Measurements from ENCODE around the gene MARK4.

MARK4 gene

GRCh38 chr19:45211751-45212381, 39.2 kb upstream of the MARK4 start:
- TF ChIP-seq MAX (IDR thresholded peaks at IDR 0.05) (no peak), TCF12 (IDR thresholded peaks at IDR 0.05; ENCODE audit: low read depth) (no peak), EGR1 (IDR thresholded peaks at IDR 0.05) (no peak), TAF1 (IDR thresholded peaks at IDR 0.05; ENCODE audit: low read depth) (no peak), YY1 (IDR thresholded peaks at IDR 0.05; ENCODE audit: low read depth) (no peak), NFIC (IDR thresholded peaks at IDR 0.05) (no peak), USF1 (IDR thresholded peaks at IDR 0.05) (no peak), RAD21 (IDR thresholded peaks at IDR 0.05; ENCODE audit: low read depth) (no peak), EP300 (IDR thresholded peaks at IDR 0.05; ENCODE audit: borderline replicate concordance) (no peak)

GRCh38 chr19:45213031-45213430, 38.0 kb upstream of the MARK4 start:
- TF ChIP-seq TAF1 (IDR thresholded peaks at IDR 0.05; ENCODE audit: low read depth) (no peak), CREB1 (IDR thresholded peaks at IDR 0.05; ENCODE audit: low read depth) (no peak), YY1 (IDR thresholded peaks at IDR 0.05; ENCODE audit: low read depth) (no peak)

GRCh38 chr19:45215391-45216191, 35.5 kb upstream of the MARK4 start:
- TF ChIP-seq REST (IDR thresholded peaks at IDR 0.05; ENCODE audit: low read depth) (no peak), NFIC (IDR thresholded peaks at IDR 0.05) (peak; percentile 68), TEAD4 (IDR thresholded peaks at IDR 0.05) (0 out of 2 replicates have a peak, but pooled peaks have one; percentile 33), MAX (IDR thresholded peaks at IDR 0.05) (peak; percentile 59)

GRCh38 chr19:45216667-45217066, 34.4 kb upstream of the MARK4 start:
- TF ChIP-seq FOXM1 (IDR thresholded peaks at IDR 0.05; ENCODE audit: borderline replicate concordance, low read depth): no peak
- TF ChIP-seq TEAD4 (IDR thresholded peaks at IDR 0.05): no peak
- no peak for TF ChIP-seq USF1 (IDR thresholded peaks at IDR 0.05)

- no peak for TF ChIP-seq ZBTB7A (IDR thresholded peaks at IDR 0.05; ENCODE audit: low read depth)
- no peak for TF ChIP-seq CREB1 (IDR thresholded peaks at IDR 0.05; ENCODE audit: low read depth)
- no peak for TF ChIP-seq YY1 (IDR thresholded peaks at IDR 0.05; ENCODE audit: low read depth)
- TF ChIP-seq TAF1 (IDR thresholded peaks at IDR 0.05; ENCODE audit: low read depth): no peak
- no peak for TF ChIP-seq TEAD4 (IDR thresholded peaks at IDR 0.05)
- TF ChIP-seq REST (IDR thresholded peaks at IDR 0.05; ENCODE audit: low read depth): no peak
- TF ChIP-seq CEBPB (IDR thresholded peaks at IDR 0.05): no peak
Observed at GRCh38 chr19:45217193-45217956, 33.7 kb upstream of the MARK4 start.

- TF ChIP-seq NFIC (IDR thresholded peaks at IDR 0.05): no peak
- no peak for TF ChIP-seq ZBTB7A (IDR thresholded peaks at IDR 0.05; ENCODE audit: low read depth)
- no peak for TF ChIP-seq RAD21 (IDR thresholded peaks at IDR 0.05; ENCODE audit: low read depth)
- no peak for TF ChIP-seq TAF1 (IDR thresholded peaks at IDR 0.05; ENCODE audit: low read depth)
- no peak for TF ChIP-seq FOXM1 (IDR thresholded peaks at IDR 0.05; ENCODE audit: borderline replicate concordance, low read depth)
- TF ChIP-seq TCF12 (IDR thresholded peaks at IDR 0.05; ENCODE audit: low read depth): no peak
- TF ChIP-seq EP300 (IDR thresholded peaks at IDR 0.05; ENCODE audit: borderline replicate concordance): no peak
- no peak for TF ChIP-seq CREB1 (IDR thresholded peaks at IDR 0.05; ENCODE audit: low read depth)
Observed at GRCh38 chr19:45217957-45218334, 33.1 kb upstream of the MARK4 start.
